ENCODE data around the gene MAPRE2. TPM values are rescaled to one million over a fixed set of nuclear protein-coding genes. Genes with fewer than 3 reads are reported as not detected.

MAPRE2 gene
- total and polyA plus RNA-seq, 2 donors (not counting 1 experiment from before 2014, with no cell fraction given): 18.5 to 88.1 TPM

DNA sequence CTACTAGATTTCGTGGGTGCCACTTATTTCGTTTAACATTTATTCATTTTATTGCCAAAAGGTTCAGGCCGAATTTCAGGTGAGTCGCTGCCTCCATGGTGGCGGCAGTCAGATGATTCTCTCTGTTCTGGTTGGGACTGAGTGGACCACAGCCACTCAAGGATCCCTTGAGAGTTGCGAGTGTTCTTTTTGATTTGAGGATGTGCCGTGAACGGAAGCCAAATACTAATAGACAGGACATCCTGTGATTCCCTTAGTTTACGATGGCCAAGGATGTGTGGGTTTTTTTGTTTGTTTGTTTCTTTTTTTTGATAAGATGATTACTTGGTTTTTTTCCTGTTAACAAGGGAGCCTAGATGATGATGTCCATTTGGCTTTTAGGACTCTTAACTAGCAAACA, 13.2 kb downstream of the MAPRE2 start:
- Histone ChIP-seq H3K4me3 (replicated peaks in 1 of 4; ENCODE audit: control extremely low read depth in 1 of 4, insufficient read depth in 1 of 4, low read depth in 3 of 4, low read length in 4 of 4) (no peak overlapping the region), H4K20me1 (ENCODE audit: control insufficient read depth, extremely low read depth, insufficient read depth, low read length) (no peaks in the 10 kb centered on the region)

DNA sequence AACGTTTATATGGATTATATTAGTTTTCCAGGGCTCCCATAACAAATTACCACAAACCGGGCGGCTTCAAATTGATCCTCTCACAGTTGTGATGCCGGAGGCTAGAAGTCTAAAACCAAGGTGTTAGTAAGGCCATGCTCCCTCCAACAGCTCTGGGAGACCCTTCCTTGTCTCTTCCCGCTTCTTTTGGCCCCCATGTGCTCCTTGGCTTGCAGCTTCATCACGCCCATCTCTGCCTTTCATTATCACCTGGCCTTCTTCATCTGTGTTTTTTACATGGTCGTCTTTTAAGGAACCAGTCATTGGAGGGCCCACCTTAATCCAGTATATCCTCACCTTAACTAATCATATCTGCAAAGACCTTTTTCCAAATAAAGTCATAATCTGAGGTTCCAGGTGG, 13.9 kb downstream of the MAPRE2 start:
- Histone ChIP-seq H3K9ac (ENCODE audit: insufficient read depth, low read length) (no peak overlapping the region), H3K4me1 (ENCODE audit: control insufficient read depth, extremely low read depth, insufficient read depth, low read length) (peaks cover 13% of the 10 kb centered on the region), H3K27me3 (ENCODE audit: control insufficient read depth, insufficient read depth, low read length) (no peaks in the 10 kb centered on the region), H3K79me2 (ENCODE audit: control insufficient read depth, insufficient read depth, low read length) (peaks cover 4% of the 10 kb centered on the region), H3K27ac (ENCODE audit: insufficient read depth, low read length) (no peak overlapping the region), H4K20me1 (ENCODE audit: control insufficient read depth, extremely low read depth, insufficient read depth, low read length) (no peaks in the 10 kb centered on the region), H2AFZ (ENCODE audit: low read length) (no peak overlapping the region), H3K4me3 (replicated peaks in 1 of 4; ENCODE audit: control extremely low read depth in 1 of 4, insufficient read depth in 1 of 4, low read depth in 3 of 4, low read length in 4 of 4) (no peak overlapping the region), H3K9me3 (ENCODE audit: control insufficient read depth, insufficient read depth, low read depth, low read length) (no peaks in the 10 kb centered on the region), H3K4me2 (ENCODE audit: extremely low read depth, insufficient read depth, low read length) (no peak overlapping the region), H3K36me3 (ENCODE audit: control insufficient read depth, insufficient read depth, low read length) (no peaks in the 10 kb centered on the region)
- no peak for DNase-seq (ENCODE audit: low read depth in 2 of 2)
- TF ChIP-seq, protein P1, sequence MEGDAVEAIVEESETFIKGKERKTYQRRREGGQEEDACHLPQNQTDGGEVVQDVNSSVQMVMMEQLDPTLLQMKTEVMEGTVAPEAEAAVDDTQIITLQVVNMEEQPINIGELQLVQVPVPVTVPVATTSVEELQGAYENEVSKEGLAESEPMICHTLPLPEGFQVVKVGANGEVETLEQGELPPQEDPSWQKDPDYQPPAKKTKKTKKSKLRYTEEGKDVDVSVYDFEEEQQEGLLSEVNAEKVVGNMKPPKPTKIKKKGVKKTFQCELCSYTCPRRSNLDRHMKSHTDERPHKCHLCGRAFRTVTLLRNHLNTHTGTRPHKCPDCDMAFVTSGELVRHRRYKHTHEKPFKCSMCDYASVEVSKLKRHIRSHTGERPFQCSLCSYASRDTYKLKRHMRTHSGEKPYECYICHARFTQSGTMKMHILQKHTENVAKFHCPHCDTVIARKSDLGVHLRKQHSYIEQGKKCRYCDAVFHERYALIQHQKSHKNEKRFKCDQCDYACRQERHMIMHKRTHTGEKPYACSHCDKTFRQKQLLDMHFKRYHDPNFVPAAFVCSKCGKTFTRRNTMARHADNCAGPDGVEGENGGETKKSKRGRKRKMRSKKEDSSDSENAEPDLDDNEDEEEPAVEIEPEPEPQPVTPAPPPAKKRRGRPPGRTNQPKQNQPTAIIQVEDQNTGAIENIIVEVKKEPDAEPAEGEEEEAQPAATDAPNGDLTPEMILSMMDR (conservative IDR thresholded peaks at IDR 0.05 in 1 of 2, IDR thresholded peaks at IDR 0.05 in 1 of 2; ENCODE audit: low read depth in 1 of 2, low read length in 2 of 2): no peak
- no peak for TF ChIP-seq EZH2 (IDR thresholded peaks at IDR 0.05; ENCODE audit: low read length, missing control alignments)

More for the DNA sequence above, 13.2 kb downstream of the MAPRE2 start:
- TF ChIP-seq, protein P1 (conservative IDR thresholded peaks at IDR 0.05 in 1 of 2, IDR thresholded peaks at IDR 0.05 in 1 of 2; ENCODE audit: low read depth in 1 of 2, low read length in 2 of 2): no peak
- TF ChIP-seq EZH2 (IDR thresholded peaks at IDR 0.05; ENCODE audit: low read length, missing control alignments): no peak
- Histone ChIP-seq H3K9me3 (ENCODE audit: control insufficient read depth, insufficient read depth, low read depth, low read length) (no peaks in the 10 kb centered on the region), H2AFZ (ENCODE audit: low read length) (no peak overlapping the region), H3K79me2 (ENCODE audit: control insufficient read depth, insufficient read depth, low read length) (peaks cover 6% of the 10 kb centered on the region), H3K36me3 (ENCODE audit: control insufficient read depth, insufficient read depth, low read length) (no peaks in the 10 kb centered on the region), H3K27ac (ENCODE audit: insufficient read depth, low read length) (no peak overlapping the region), H3K4me2 (ENCODE audit: extremely low read depth, insufficient read depth, low read length) (no peak overlapping the region), H3K4me1 (ENCODE audit: control insufficient read depth, extremely low read depth, insufficient read depth, low read length) (peaks cover 11% of the 10 kb centered on the region), H3K27me3 (ENCODE audit: control insufficient read depth, insufficient read depth, low read length) (no peaks in the 10 kb centered on the region), H3K9ac (ENCODE audit: insufficient read depth, low read length) (no peak overlapping the region)
- no peak for DNase-seq (ENCODE audit: low read depth in 2 of 2)

DNA sequence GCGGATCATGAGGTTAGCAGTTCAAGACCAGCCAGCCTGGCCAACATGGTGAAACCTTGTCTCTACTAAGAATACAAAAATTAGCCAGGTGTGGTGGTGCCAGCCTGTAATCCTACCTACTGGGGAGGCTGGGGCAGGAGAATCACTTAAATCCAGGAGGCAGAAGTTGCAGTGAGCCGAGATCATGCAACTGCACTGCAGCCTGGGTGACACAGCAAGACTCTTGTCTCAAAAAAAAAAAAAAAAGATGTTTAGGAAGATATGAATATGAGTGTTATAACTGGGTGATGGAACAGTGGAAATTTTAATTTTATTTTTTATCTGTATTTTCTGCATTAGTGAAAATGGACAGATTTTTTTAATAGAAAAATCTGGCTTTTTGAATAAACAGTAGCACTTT, 14.5 kb downstream of the MAPRE2 start:
- Histone ChIP-seq H3K36me3 (ENCODE audit: control insufficient read depth, insufficient read depth, low read length) (no peaks in the 10 kb centered on the region), H3K9me3 (ENCODE audit: control insufficient read depth, insufficient read depth, low read depth, low read length) (no peaks in the 10 kb centered on the region), H3K4me1 (ENCODE audit: control insufficient read depth, extremely low read depth, insufficient read depth, low read length) (peaks cover 10% of the 10 kb centered on the region), H3K4me3 (replicated peaks in 1 of 4; ENCODE audit: control extremely low read depth in 1 of 4, insufficient read depth in 1 of 4, low read depth in 3 of 4, low read length in 4 of 4) (no peak overlapping the region), H3K79me2 (ENCODE audit: control insufficient read depth, insufficient read depth, low read length) (peaks cover 2% of the 10 kb centered on the region), H3K27ac (ENCODE audit: insufficient read depth, low read length) (no peak overlapping the region), H3K9ac (ENCODE audit: insufficient read depth, low read length) (no peak overlapping the region), H2AFZ (ENCODE audit: low read length) (no peak overlapping the region), H4K20me1 (ENCODE audit: control insufficient read depth, extremely low read depth, insufficient read depth, low read length) (no peaks in the 10 kb centered on the region), H3K4me2 (ENCODE audit: extremely low read depth, insufficient read depth, low read length) (no peak overlapping the region), H3K27me3 (ENCODE audit: control insufficient read depth, insufficient read depth, low read length) (no peaks in the 10 kb centered on the region)
- DNase-seq (ENCODE audit: low read depth in 2 of 2): no peak
- no peak for TF ChIP-seq EZH2 (IDR thresholded peaks at IDR 0.05; ENCODE audit: low read length, missing control alignments)
- TF ChIP-seq, protein P1 (conservative IDR thresholded peaks at IDR 0.05 in 1 of 2, IDR thresholded peaks at IDR 0.05 in 1 of 2; ENCODE audit: low read depth in 1 of 2, low read length in 2 of 2): no peak
